SK-N-SH (cell line): ENCODE measurements around the gene SYNJ1. TPM values are rescaled to one million over a fixed set of nuclear protein-coding genes. Genes with fewer than 3 reads are reported as not detected.
"Not testable (repeated sequence)": the region's sequence is repeated elsewhere in the genome, so short reads cannot be mapped to it uniquely, and the experiment has no call there.

Experiments used
- CTCF ChIA-PET: fragments of 300-600, 350-600 bp; formaldehyde crosslinking; extraction: SDS; loops from one replicate; lab custom pipeline; 2021; lab: Yijun Ruan, JAX
- POLR2A ChIA-PET: fragments of 350-600 bp; sonication (Branson Sonifier 250); formaldehyde crosslinking; extraction: SDS; loops from one replicate; lab custom pipeline; 2020; ENCODE audit warnings: antibody characterized with exemption, inconsistent platforms; lab: Yijun Ruan, JAX
- DNase-seq: peaks from one replicate; pipeline ENCODE4 v3.0.0; 2012
- H2AFZ ChIP-seq: fragments of 200-600 bp; sonication (generic); 2 replicates; pipeline ENCODE4 v1.8.1; 2016; ENCODE audit warnings: antibody characterized with exemption, mild to moderate bottlenecking, low read depth
- H3F3A ChIP-seq: fragments of 200-600 bp; sonication (generic); replicated peaks from 2 replicates; pipeline ENCODE3; 2016; ENCODE audit warnings: antibody characterized with exemption, mild to moderate bottlenecking; ENCODE audit not compliant: insufficient read depth
- H3K27ac ChIP-seq, 2 experiments: fragments of 200-500 bp in 1 of 2; fragments of 200-600 bp in 1 of 2; sonication (Bioruptor generic) in 1 of 2; sonication (generic), shearing (Covaris generic) in 1 of 2; 2 replicates each; pipeline versions ENCODE4 v1.5.1 to v1.6.1; 2014 to 2016; ENCODE audit warnings: low read depth in 2 of 2, inconsistent platforms in 1 of 2, low read length in 1 of 2, mild to moderate bottlenecking in 1 of 2, mixed read lengths in 1 of 2
- H3K27me3 ChIP-seq: fragments of 200-600 bp; sonication (generic), shearing (Covaris generic); 2 replicates; pipeline ENCODE4 v1.6.1; 2016; ENCODE audit warnings: mixed run types; ENCODE audit not compliant: insufficient read depth
- H3K36me3 ChIP-seq, 2 experiments: fragments of 200-500 bp in 1 of 2; fragments of 200-600 bp in 1 of 2; sonication (Bioruptor generic) in 1 of 2; sonication (generic) in 1 of 2; replicated peaks in 1 of 2; 2 replicates each; pipeline versions ENCODE3 to v1.5.1; 2014 to 2016; ENCODE audit warnings: low read length in 1 of 2, mild to moderate bottlenecking in 1 of 2; ENCODE audit not compliant: insufficient read depth in 2 of 2, control insufficient read depth in 1 of 2
- H3K4me1 ChIP-seq, 2 experiments: fragments of 200-500 bp in 1 of 2; fragments of 200-600 bp in 1 of 2; sonication (Bioruptor generic) in 1 of 2; sonication (generic), shearing (Covaris generic) in 1 of 2; 2 replicates each; pipeline versions ENCODE4 v1.5.1 to v1.6.1; 2014 to 2016; ENCODE audit warnings: low read depth in 1 of 2, low read length in 1 of 2, mixed run types in 1 of 2; ENCODE audit not compliant: insufficient read depth in 2 of 2, control insufficient read depth in 1 of 2
- H3K4me2 ChIP-seq: fragments of 200-600 bp; sonication (generic), shearing (Covaris generic); 2 replicates; pipeline ENCODE4 v1.6.1; 2017; ENCODE audit warnings: mixed run types
- H3K4me3 ChIP-seq, 2 experiments: fragments of 200-500 bp in 1 of 2; fragments of 200-600 bp in 1 of 2; sonication (Bioruptor generic) in 1 of 2; sonication (generic), shearing (Covaris generic) in 1 of 2; 2 replicates each; pipeline versions ENCODE4 v1.5.1 to v1.8.1; 2014 to 2016; ENCODE audit warnings: low read depth in 2 of 2, inconsistent platforms in 1 of 2, low read length in 1 of 2, mild to moderate bottlenecking in 1 of 2, mixed read lengths in 1 of 2, moderate library complexity in 1 of 2
- H3K79me2 ChIP-seq: fragments of 200-600 bp; sonication (generic); 2 replicates; pipeline ENCODE4 v1.8.1; 2017; ENCODE audit warnings: mild to moderate bottlenecking; ENCODE audit not compliant: insufficient read depth
- H3K9ac ChIP-seq: fragments of 200-600 bp; sonication (generic); 2 replicates; pipeline ENCODE4 v1.6.1; 2017; ENCODE audit warnings: mixed run types
- H3K9me2 ChIP-seq: fragments of 200-600 bp; sonication (generic); 2 replicates; pipeline ENCODE4 v1.6.1; 2017; ENCODE audit warnings: mixed run types
- H3K9me3 ChIP-seq: fragments of 200-600 bp; sonication (generic); 2 replicates; pipeline ENCODE4 v1.6.1; 2017; ENCODE audit warnings: mixed run types, mild to moderate bottlenecking, moderate library complexity
- H4K20me1 ChIP-seq: fragments of 200-600 bp; sonication (generic); 2 replicates; pipeline ENCODE4 v1.6.1; 2017; ENCODE audit warnings: mild to moderate bottlenecking, mixed run types; ENCODE audit not compliant: insufficient read depth
- CHD2 ChIP-seq: fragments of 150-350 bp; IDR thresholded peaks from 2 replicates; pipeline ENCODE4 v1.6.1; 2018; ENCODE audit warnings: low read length; ENCODE audit not compliant: partially characterized antibody
- EP300 ChIP-seq, 2 experiments: IDR thresholded peaks; 2 replicates each; pipeline versions ENCODE4 v1.4.0 to v1.6.1; 2012; ENCODE audit warnings: borderline replicate concordance in 1 of 2, low read depth in 1 of 2, low read length in 1 of 2
- GATA2 ChIP-seq: sonication (generic); formaldehyde crosslinking; IDR thresholded peaks from 2 replicates; pipeline ENCODE4 v1.5.0; 2020; ENCODE audit warnings: mild to moderate bottlenecking, missing genetic modification reagents
- NRF1 ChIP-seq: IDR thresholded peaks from 2 replicates; pipeline ENCODE4 v1.6.1; 2012; ENCODE audit warnings: low read depth, mild to moderate bottlenecking, low read length
- SIN3A ChIP-seq: IDR thresholded peaks from 2 replicates; pipeline ENCODE4 v1.6.1; 2012; ENCODE audit warnings: low read depth, mild to moderate bottlenecking, low read length, moderate library complexity, borderline replicate concordance
- YY1 ChIP-seq: IDR thresholded peaks from 2 replicates; pipeline ENCODE4 v1.4.0; 2012; ENCODE audit warnings: low read depth, mild to moderate bottlenecking
- WGBS: methylation state at CpG from one replicate; pipeline ENCODE4 v1.1.6; 2017; ENCODE audit warnings: low lambda C conversion rate; 5-methylcytosine and 5-hydroxymethylcytosine counted together
- polyA plus RNA-seq, 3 experiments: library from polyadenylated mRNA; depleted of rRNA; stranded (reverse); fragments of >200 nt; gene quantifications; 2 replicates each; pipeline ENCODE4 v1.2.3, GENCODE V29; 2012
- TF ChIP-seq, protein P1 (sequence below): fragments of 200-600 bp; sonication (generic); IDR thresholded peaks from 2 replicates; pipeline ENCODE4 v1.6.1; 2017; ENCODE audit warnings: antibody characterized with exemption, mild to moderate bottlenecking, moderate library complexity
- TF ChIP-seq, protein P2 (sequence below): fragments of 150-350 bp; IDR thresholded peaks from 2 replicates; pipeline ENCODE4 v1.6.1; 2017; ENCODE audit warnings: antibody characterized with exemption, low read length, low read depth, borderline replicate concordance

Gene SYNJ1
- polyA plus RNA-seq, 1 of the 3 experiments (the other 2 are of a cell fraction) = 3.3 TPM

DNA sequence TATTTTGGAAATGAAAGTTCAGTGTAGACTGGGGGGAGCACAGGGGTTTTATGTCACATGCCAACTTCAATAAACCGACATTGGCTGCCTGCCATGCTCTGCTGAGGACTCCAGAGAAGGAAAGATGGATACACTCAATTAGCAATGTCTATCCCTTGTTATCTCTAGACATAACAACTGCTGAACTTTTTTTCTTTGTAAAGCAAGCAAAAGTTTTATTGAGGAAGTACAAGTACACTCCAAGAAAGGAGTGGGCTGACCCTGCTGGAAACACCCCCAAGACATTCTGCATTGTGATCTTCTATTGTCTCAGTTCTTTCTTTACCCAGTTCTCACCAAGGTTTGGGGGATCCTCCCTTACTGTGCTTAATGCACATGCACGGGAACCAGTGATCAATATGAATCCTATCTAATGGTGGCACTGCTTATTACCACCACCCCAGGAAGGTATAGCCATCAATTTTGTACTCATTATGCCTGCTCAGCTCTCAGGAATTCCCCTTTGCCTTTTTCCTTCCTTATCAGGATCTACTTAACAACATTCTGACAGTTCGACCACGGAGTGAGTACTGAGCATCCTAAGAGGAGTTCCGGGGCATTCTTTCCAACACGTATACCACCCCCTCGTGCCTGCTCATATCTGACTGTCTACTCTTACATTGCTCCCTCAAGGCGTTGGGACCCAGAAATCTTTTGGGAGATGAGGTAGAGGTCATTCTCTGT, 28.7 kb downstream of the SYNJ1 start:
- Histone ChIP-seq H3K9me2 (no peaks in the 10 kb centered on the region), H3K4me1 (peaks cover 6 to 13% of the 10 kb centered on the region in 2 experiments; a peak in 3 of 4 replicates), H3K4me3 (no peak overlapping the region), H3K9ac (no peak overlapping the region), H3K27ac (no peak overlapping the region), H3K36me3 (peaks cover 1 to 4% of the 10 kb centered on the region in 2 experiments), H4K20me1 (no peaks in the 10 kb centered on the region), H3K9me3 (no peaks in the 10 kb centered on the region), H3K79me2 (no peaks in the 10 kb centered on the region), H3K27me3 (no peaks in the 10 kb centered on the region), H2AFZ (no peak overlapping the region), H3F3A (peaks cover 6% of the 10 kb centered on the region), H3K4me2 (no peak overlapping the region)
- no peak for TF ChIP-seq NRF1
- TF ChIP-seq SIN3A = no peak
- TF ChIP-seq GATA2 (CRISPR knock-in tag) = no peak
- TF ChIP-seq, protein P1, sequence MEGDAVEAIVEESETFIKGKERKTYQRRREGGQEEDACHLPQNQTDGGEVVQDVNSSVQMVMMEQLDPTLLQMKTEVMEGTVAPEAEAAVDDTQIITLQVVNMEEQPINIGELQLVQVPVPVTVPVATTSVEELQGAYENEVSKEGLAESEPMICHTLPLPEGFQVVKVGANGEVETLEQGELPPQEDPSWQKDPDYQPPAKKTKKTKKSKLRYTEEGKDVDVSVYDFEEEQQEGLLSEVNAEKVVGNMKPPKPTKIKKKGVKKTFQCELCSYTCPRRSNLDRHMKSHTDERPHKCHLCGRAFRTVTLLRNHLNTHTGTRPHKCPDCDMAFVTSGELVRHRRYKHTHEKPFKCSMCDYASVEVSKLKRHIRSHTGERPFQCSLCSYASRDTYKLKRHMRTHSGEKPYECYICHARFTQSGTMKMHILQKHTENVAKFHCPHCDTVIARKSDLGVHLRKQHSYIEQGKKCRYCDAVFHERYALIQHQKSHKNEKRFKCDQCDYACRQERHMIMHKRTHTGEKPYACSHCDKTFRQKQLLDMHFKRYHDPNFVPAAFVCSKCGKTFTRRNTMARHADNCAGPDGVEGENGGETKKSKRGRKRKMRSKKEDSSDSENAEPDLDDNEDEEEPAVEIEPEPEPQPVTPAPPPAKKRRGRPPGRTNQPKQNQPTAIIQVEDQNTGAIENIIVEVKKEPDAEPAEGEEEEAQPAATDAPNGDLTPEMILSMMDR = no peak
- TF ChIP-seq EP300 (IDR thresholded peaks at IDR 0.05; ENCODE audit: borderline replicate concordance in 1 of 2, low read depth in 1 of 2, low read length in 1 of 2) = no peak
- TF ChIP-seq, protein P2, sequence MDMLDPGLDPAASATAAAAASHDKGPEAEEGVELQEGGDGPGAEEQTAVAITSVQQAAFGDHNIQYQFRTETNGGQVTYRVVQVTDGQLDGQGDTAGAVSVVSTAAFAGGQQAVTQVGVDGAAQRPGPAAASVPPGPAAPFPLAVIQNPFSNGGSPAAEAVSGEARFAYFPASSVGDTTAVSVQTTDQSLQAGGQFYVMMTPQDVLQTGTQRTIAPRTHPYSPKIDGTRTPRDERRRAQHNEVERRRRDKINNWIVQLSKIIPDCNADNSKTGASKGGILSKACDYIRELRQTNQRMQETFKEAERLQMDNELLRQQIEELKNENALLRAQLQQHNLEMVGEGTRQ = no peak
- POLR2A ChIA-PET = no interaction called here
- WGBS = 83% methylated on average over 8 of the region's 8 CpGs
- CTCF ChIA-PET = interaction anchor here (0.6 kb wide), 1 partner anchor 11 kb away, joined by 3 read pairs; no protein-coding TSS in a partner anchor
- DNase-seq = no peak

DNA sequence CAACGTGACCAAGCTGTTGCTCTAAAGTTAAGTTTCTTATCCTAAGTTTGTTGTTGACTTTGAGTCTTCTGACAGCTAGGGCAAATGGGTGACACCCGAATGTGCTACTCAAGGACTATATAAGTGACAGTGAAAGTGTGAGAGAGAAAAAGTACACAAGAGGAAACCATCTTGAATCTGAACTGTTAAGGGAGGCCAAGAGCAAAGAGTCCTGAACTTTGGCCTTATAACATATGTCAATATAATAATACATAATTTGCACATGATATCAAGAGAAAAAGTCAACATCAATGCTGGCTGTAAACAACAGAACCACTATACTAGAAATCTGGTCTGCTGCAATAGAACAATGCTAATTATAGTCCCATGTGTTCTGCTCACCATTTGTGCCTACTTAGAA, 29.5 kb downstream of the SYNJ1 start:
- Histone ChIP-seq H3K9me3 (no peaks in the 10 kb centered on the region), H3K9ac (no peak overlapping the region), H3K4me2 (no peak overlapping the region), H3K79me2 (no peaks in the 10 kb centered on the region), H3K27ac (no peak overlapping the region), H3K27me3 (no peaks in the 10 kb centered on the region), H3K4me1 (peaks cover 5 to 13% of the 10 kb centered on the region in 2 experiments; a peak in 3 of 4 replicates), H3K4me3 (no peak overlapping the region), H2AFZ (no peak overlapping the region), H4K20me1 (no peaks in the 10 kb centered on the region), H3F3A (peaks cover 5% of the 10 kb centered on the region), H3K9me2 (no peaks in the 10 kb centered on the region), H3K36me3 (peaks cover 4 to 10% of the 10 kb centered on the region in 2 experiments)
- no peak for DNase-seq
- ChIA-PET CTCF (interaction anchor here (1.2 kb wide), 1 partner anchor 42 kb away, joined by 3 read pairs; no protein-coding TSS in a partner anchor), POLR2A (no interaction called here)
- TF ChIP-seq YY1 (no peak), CHD2 (no peak)
- 94% methylated on average over 2 of the region's 2 CpGs for WGBS

DNA sequence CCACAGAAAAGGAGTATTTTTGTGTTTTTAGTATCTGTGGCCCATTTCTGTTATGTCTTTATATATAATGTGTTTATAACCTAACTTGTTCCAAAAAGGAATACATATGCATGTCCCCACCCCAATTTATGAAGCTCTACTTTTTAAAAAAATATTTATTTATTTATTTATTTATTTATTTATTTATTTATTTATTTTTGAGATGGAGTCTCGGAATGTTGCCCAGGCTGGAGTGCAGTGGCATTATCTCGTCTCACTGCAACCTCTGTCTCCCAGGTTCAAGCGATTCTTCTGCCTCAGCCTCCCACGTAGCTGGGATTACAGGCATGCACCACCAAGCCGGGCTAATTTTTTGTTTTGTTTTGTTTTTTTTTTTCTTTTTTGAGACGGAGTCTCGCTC, 32.3 kb downstream of the SYNJ1 start:
- H3K27me3 ChIP-seq, H3K4me2 ChIP-seq, H3K4me1 ChIP-seq, H3K79me2 ChIP-seq, H3K9ac ChIP-seq, H3K9me2 ChIP-seq, H3K27ac ChIP-seq, H2AFZ ChIP-seq, H3K9me3 ChIP-seq, H4K20me1 ChIP-seq, H3F3A ChIP-seq, POLR2A ChIA-PET, H3K4me3 ChIP-seq, DNase-seq: not testable (repeated sequence)
- CTCF ChIA-PET = interaction anchor here (1.0 kb wide), 1 partner anchor 14 kb away, joined by 3 read pairs; no protein-coding TSS in a partner anchor
- peaks cover 7 to 14% of the 10 kb centered on the region in 2 experiments for H3K36me3 ChIP-seq
- WGBS = 95% methylated on average over 7 of the region's 7 CpGs
